Endothelial cell of umbilical vein (primary cell): ENCODE results near the gene FAM120AOS. TPM values are rescaled to one million over a fixed set of nuclear protein-coding genes. Genes with fewer than 3 reads are reported as not detected.

Experiments
- BruUV-seq: library from RNA; stranded (reverse); fragments of 400-500 nt; replicated peaks from 2 replicates; lab custom pipeline; 2021; lab: Mats Ljungman, UMichigan
- CTCF ChIA-PET: fragments of 300-600, 350-600 bp; sonication (Branson Sonifier 250); formaldehyde crosslinking; loops from one replicate; lab custom pipeline; 2021; ENCODE audit warnings: antibody characterized with exemption, inconsistent platforms; lab: Charles Lee
- POLR2A ChIA-PET: fragments of 300-600, 350-600 bp; sonication (Branson Sonifier 250); formaldehyde crosslinking; loops from one replicate; lab custom pipeline; 2021; ENCODE audit warnings: antibody characterized with exemption, inconsistent platforms; lab: Charles Lee
- DNase-seq: peaks from one replicate; pipeline ENCODE4 v3.0.0-alpha.2; 2011; ENCODE audit warnings: low read depth, low spot score
- FAIRE-seq: peaks from 2 replicates; lab custom pipeline; 2011; peaks lifted over from hg19 to GRCh38; lab: Jason Lieb, UNC
- H2AFZ ChIP-seq: 2 replicates; pipeline ENCODE4 v1.6.0; 2012; ENCODE audit warnings: low read depth, low read length, control low read depth, inconsistent platforms
- H3K27ac ChIP-seq: 2 replicates; pipeline ENCODE4 v1.5.1; 2011; ENCODE audit warnings: low read depth, mild to moderate bottlenecking, control low read depth, low read length, moderate library complexity; ENCODE audit not compliant: insufficient read depth
- H3K27me3 ChIP-seq, 2 experiments: 2 replicates each; pipeline versions ENCODE4 v1.6.0 to v1.6.1; 2011; ENCODE audit warnings: low read length in 2 of 2, mixed read lengths in 1 of 2; ENCODE audit not compliant: control insufficient read depth in 2 of 2, insufficient read depth in 2 of 2
- H3K36me3 ChIP-seq, 2 experiments: 2 replicates in 1 of 2; 3 replicates in 1 of 2; pipeline ENCODE4 v1.5.1; 2011; ENCODE audit warnings: low read length in 2 of 2, mild to moderate bottlenecking in 1 of 2, moderate library complexity in 1 of 2; ENCODE audit not compliant: control insufficient read depth in 2 of 2, insufficient read depth in 2 of 2; ENCODE audit errors: extremely low read depth in 1 of 2
- H3K4me1 ChIP-seq: 3 replicates; pipeline ENCODE4 v1.5.1; 2011; ENCODE audit warnings: mild to moderate bottlenecking, low read length; ENCODE audit not compliant: control insufficient read depth, insufficient read depth; ENCODE audit errors: extremely low read depth
- H3K4me2 ChIP-seq: 2 replicates; pipeline ENCODE4 v1.6.1; 2011; ENCODE audit warnings: low read length, control low read depth, mixed read lengths; ENCODE audit not compliant: insufficient read depth
- H3K4me3 ChIP-seq, 3 experiments: fragments of 200-600 bp in 1 of 3; sonication (generic), shearing (Covaris generic) in 1 of 3; replicated peaks in 1 of 3; 2 replicates each; pipeline ENCODE4 v1.5.1; 2011 to 2016; ENCODE audit warnings: control low read depth in 3 of 3, low read length in 3 of 3, mild to moderate bottlenecking in 2 of 3, inconsistent platforms in 1 of 3, low read depth in 1 of 3, moderate library complexity in 1 of 3; ENCODE audit not compliant: insufficient read depth in 1 of 3
- H3K79me2 ChIP-seq: 2 replicates; pipeline ENCODE4 v1.6.0; 2012; ENCODE audit warnings: low read length, inconsistent platforms; ENCODE audit not compliant: control insufficient read depth, insufficient read depth
- H3K9ac ChIP-seq: replicated peaks from 2 replicates; pipeline ENCODE3; 2011; ENCODE audit warnings: low read length, control low read depth; ENCODE audit not compliant: insufficient read depth; ENCODE audit errors: extremely low read depth
- H3K9me1 ChIP-seq: replicated peaks from 3 replicates; pipeline ENCODE4 v1.6.0; 2011; ENCODE audit warnings: mild to moderate bottlenecking, low read length; ENCODE audit not compliant: control insufficient read depth, insufficient read depth; ENCODE audit errors: extremely low read depth
- H3K9me3 ChIP-seq: replicated peaks from 2 replicates; pipeline ENCODE4 v1.5.1; 2012; ENCODE audit warnings: low read length, inconsistent platforms; ENCODE audit not compliant: control insufficient read depth, insufficient read depth
- H4K20me1 ChIP-seq: replicated peaks from 2 replicates; pipeline ENCODE3; 2011; ENCODE audit warnings: mild to moderate bottlenecking, low read length; ENCODE audit not compliant: control insufficient read depth, insufficient read depth; ENCODE audit errors: extremely low read depth
- EZH2 ChIP-seq: IDR thresholded peaks from 2 replicates; pipeline ENCODE4 v1.6.1; 2012; ENCODE audit warnings: borderline replicate concordance, low read depth, mild to moderate bottlenecking, moderate library complexity, low read length, inconsistent platforms; ENCODE audit not compliant: severe bottlenecking
- FOS ChIP-seq: IDR thresholded peaks from 2 replicates; pipeline ENCODE4 v1.6.1; 2011; ENCODE audit warnings: mild to moderate bottlenecking, low read length, moderate library complexity, borderline replicate concordance; ENCODE audit not compliant: insufficient read depth
- GATA2 ChIP-seq: IDR thresholded peaks from 2 replicates; pipeline ENCODE4 v1.7.0; 2011; ENCODE audit warnings: low read depth, mild to moderate bottlenecking, moderate library complexity, mixed read lengths, low read length; ENCODE audit not compliant: insufficient read length, insufficient read depth
- JUN ChIP-seq: IDR thresholded peaks from 2 replicates; pipeline ENCODE4 v1.6.1; 2011; ENCODE audit warnings: borderline replicate concordance, low read depth; ENCODE audit not compliant: insufficient read length, insufficient read depth
- MAX ChIP-seq: IDR thresholded peaks from 2 replicates; pipeline ENCODE4 v1.6.1; 2011; ENCODE audit not compliant: insufficient read depth, insufficient read length
- MYC ChIP-seq: IDR thresholded peaks from one replicate; pipeline ENCODE4 v1.6.1; 2011; ENCODE audit warnings: mild to moderate bottlenecking, low read depth, low read length
- POLR2A ChIP-seq: IDR thresholded peaks from 2 replicates; pipeline ENCODE4 v1.6.1; 2012; ENCODE audit warnings: low read depth, mild to moderate bottlenecking, control low read depth, low read length
- POLR2AphosphoS5 ChIP-seq: IDR thresholded peaks from 2 replicates; pipeline ENCODE4 v1.6.1; 2012; ENCODE audit warnings: low read depth, mild to moderate bottlenecking, control low read depth, low read length, moderate library complexity; ENCODE audit not compliant: insufficient read depth
- dilution Hi-C: fragments of 300-500 bp; cut with MboI; formaldehyde crosslinking; loops from one replicate; pipeline ENCODE4 v1.15.0; 2019; ENCODE audit warnings: low sequenced_read_pairs; ENCODE audit not compliant: extremely low pct_ligation_motif_present
- intact Hi-C: fragments of 100-400 bp; cut with micrococcal nuclease; formaldehyde crosslinking; loops from one replicate; pipeline ENCODE4 v1.10.0; 2022
- polyA plus RNA-seq, 4 experiments: library from polyadenylated mRNA; depleted of rRNA in 3 of 4; stranded (reverse) in 3 of 4; unstranded in 1 of 4; fragments of >200 nt; gene quantifications; 2 replicates each; pipeline versions ENCODE4 v1.2.1 to v1.2.3, GENCODE V29; 2011 to 2012; ENCODE audit warnings: missing spikeins in 1 of 4
- total RNA-seq: library from RNA; stranded (reverse); gene quantifications from 2 replicates; pipeline ENCODE4 v1.2.3, GENCODE V29; 2021
- TF ChIP-seq, protein P1 (sequence below), 2 donors: IDR thresholded peaks; 1 replicate in 1 of 2; 2 replicates in 1 of 2; pipeline ENCODE4 v1.5.1; 2011; ENCODE audit warnings: low read length in 2 of 2, mild to moderate bottlenecking in 2 of 2, moderate library complexity in 2 of 2, control low read depth in 1 of 2, inconsistent platforms in 1 of 2, low read depth in 1 of 2; ENCODE audit not compliant: insufficient read depth in 1 of 2; ENCODE audit errors: extremely low read depth in 1 of 2

Gene FAM120AOS
- total and polyA plus RNA-seq, 2 donors (not counting 3 experiments of a cell fraction or from before 2014, with no cell fraction given), result 25.9 to 32.4 TPM

DNA sequence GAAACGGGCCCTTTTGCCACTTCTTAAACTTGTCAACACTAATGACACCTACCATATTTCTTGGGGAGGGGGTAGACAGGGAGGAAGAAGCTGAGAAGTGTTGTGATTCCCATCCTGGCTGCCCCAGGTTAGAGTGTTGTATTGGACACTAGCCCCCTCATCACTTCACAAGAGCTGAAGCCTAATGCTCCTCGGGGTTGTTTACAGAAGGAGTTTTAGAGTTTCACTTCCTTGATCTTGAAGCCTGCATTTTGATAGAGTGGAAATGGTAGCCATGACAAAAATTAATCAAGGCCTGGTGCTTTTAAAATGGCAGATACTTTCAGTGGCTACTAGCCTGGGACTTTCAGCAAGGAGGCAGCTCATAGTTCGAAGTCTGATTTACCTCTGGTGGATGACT is 11.0 kb upstream of the FAM120AOS start:
- H3K4me1 ChIP-seq, result peaks cover 35% of the 10 kb centered on the region
- H3K4me3 ChIP-seq, result no peak overlapping the region
- dilution Hi-C loops, result no loop called here
- H3K9me1 ChIP-seq, result no peaks in the 10 kb centered on the region
- peaks cover 99% of the 10 kb centered on the region for H3K79me2 ChIP-seq
- H2AFZ ChIP-seq, result no peak overlapping the region
- CTCF ChIA-PET, result interaction anchor here (1.2 to 3.5 kb wide), 6 partner anchors 8 to 102 kb away, joined by 3 to 18 read pairs (median 7); partner anchors contain the start of gene FAM120AOS
- no peak overlapping the region for H3K4me2 ChIP-seq
- no peaks in the 10 kb centered on the region for H3K9me3 ChIP-seq
- DNase-seq (no peak), FAIRE-seq (no peak)
- POLR2A ChIA-PET, result interaction anchor here (1.4 kb wide), 1 partner anchor 102 kb away, joined by 3 read pairs; no protein-coding TSS in a partner anchor
- H3K27me3 ChIP-seq, result no peaks in the 10 kb centered on the region
- no peak overlapping the region for H3K9ac ChIP-seq
- no peak overlapping the region for H3K27ac ChIP-seq
- no TSS peak for BruUV-seq
- H3K36me3 ChIP-seq, result no peaks in the 10 kb centered on the region
- TF ChIP-seq MYC (no peak), POLR2AphosphoS5 (no peak), JUN (no peak), GATA2 (no peak), MAX (no peak), FOS (no peak), POLR2A (no peak), EZH2 (no peak)
- TF ChIP-seq, protein P1, sequence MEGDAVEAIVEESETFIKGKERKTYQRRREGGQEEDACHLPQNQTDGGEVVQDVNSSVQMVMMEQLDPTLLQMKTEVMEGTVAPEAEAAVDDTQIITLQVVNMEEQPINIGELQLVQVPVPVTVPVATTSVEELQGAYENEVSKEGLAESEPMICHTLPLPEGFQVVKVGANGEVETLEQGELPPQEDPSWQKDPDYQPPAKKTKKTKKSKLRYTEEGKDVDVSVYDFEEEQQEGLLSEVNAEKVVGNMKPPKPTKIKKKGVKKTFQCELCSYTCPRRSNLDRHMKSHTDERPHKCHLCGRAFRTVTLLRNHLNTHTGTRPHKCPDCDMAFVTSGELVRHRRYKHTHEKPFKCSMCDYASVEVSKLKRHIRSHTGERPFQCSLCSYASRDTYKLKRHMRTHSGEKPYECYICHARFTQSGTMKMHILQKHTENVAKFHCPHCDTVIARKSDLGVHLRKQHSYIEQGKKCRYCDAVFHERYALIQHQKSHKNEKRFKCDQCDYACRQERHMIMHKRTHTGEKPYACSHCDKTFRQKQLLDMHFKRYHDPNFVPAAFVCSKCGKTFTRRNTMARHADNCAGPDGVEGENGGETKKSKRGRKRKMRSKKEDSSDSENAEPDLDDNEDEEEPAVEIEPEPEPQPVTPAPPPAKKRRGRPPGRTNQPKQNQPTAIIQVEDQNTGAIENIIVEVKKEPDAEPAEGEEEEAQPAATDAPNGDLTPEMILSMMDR (IDR thresholded peaks at IDR 0.05; ENCODE audit: extremely low read depth in 1 of 2, insufficient read depth in 1 of 2, low read depth in 1 of 2, low read length in 2 of 2), result no peak
- intact Hi-C loops, result no loop called here
- peaks cover 11% of the 10 kb centered on the region for H4K20me1 ChIP-seq
